ENCODE data around the gene SAXO1.

SAXO1 gene

DNA sequence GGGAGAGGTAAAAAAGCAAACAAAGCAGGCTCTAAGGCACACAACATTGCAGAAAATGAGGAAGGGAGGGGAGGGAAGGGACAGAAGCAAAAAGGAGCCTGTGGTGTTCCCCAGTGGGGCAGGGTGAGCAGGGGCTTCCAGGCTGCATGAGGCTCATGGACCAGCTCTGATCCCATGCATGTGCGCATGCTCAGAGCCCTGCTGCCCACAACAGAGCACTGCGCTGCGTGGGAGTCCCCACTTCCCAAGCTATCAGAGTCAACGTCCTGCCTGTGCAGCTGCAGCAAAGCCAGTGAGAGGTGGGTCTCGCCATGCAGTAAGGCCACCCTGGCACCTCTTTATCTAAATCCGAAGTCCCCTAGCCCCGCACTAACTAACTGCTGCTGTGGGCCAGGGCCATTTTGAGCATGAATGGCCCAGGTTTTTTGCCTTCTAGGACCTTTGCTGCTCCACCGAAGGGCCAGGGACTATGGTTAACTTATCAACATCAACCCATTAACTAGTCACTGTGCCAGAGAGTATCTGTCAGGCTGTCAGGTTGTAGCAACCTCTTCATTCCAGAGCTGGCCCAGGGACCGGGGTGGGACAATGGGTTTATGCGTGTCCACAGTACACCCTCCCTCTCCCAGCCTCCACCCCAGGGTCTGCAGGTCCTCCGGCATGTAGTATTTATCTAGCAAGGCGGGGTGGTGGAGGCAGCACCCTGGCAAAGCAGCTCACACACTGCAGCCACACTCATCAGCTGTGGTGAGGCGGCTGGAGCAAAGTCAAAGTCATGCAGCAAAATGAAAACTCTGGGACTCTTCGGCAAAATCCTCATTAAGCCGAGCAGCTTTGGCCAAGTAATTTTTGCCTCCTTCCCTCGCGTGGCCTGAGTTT is 123.6 kb downstream of the SAXO1 start:
- no peak for DNase-seq

DNA sequence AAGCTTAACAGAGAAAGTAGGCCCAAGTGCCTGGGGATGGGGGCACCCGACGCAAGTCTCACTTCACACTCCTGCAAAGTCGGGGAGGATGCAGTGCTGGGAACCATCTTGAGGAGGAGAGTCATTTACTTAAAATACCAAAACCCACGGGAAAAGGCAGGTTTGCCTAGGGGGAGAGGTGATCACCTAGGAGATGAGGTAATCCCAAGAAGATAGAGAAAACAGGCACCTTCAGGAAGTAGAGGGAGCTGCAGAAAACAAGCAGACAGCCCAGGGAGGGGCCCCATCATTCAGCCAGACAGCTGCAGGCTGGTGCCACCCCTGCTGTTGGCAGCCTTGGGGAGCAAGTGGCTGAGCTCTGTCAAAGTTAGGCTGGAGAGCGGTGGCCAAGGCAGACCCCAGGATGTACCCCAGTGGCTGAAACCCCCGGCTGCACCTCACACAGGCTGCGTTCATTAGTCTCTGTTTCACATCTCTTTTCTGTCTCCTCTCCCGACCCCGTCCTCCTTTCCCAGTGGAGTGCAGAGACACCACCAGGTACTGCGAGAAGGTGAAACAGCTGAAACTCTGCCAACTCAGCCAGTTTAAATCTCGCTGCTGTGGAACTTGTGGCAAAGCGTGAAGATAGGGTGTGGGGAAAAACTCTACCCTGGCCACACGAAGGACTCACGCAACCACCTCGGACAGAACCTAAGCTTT is 124.9 kb downstream of the SAXO1 start:
- DNase-seq, result no peak

DNA sequence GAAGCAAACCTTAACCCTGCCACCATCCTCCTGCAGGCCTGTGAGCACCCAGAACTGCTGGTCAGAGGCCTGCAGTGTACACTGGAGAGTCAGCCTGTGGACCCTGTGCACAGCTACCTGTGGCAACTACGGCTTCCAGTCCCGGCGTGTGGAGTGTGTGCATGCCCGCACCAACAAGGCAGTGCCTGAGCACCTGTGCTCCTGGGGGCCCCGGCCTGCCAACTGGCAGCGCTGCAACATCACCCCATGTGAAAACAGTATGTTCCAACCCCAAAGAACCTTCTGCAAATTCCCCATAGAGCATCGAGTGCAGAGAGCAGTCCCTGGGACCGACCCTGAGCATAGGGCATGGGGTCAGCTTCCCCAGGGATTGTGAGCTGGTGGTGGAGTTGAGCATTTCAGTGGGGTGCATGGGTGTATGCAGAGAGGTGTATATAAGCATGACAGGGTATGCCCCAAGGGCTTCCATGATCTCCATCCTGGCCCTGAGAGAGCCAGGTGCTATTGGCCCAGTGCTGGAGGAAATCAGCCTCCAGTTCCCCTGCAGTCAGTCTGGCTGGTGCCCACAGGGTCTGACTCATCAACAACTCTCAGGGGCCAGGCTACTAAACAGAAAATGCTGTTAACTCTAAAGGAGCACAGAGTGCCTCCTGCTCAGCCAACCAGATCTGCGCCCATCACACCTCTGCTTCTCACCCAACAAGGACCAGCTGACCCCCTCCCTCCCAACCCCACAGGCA is 126.2 kb downstream of the SAXO1 start:
- DNase-seq, result peak; percentile 80

GRCh38 chr9:18905883-18906629 is 127.0 kb downstream of the SAXO1 start:
- no peak for DNase-seq

- DNase-seq, result peak; percentile 71
These were observed 127.8 kb downstream of the SAXO1 start for GRCh38 chr9:18905028-18905882.

- DNase-seq, result no peak
These were observed 129.6 kb downstream of the SAXO1 start for GRCh38 chr9:18903450-18903849.

- DNase-seq, result no peak
These were observed 136.4 kb downstream of the SAXO1 start for GRCh38 chr9:18896531-18897179.

DNA sequence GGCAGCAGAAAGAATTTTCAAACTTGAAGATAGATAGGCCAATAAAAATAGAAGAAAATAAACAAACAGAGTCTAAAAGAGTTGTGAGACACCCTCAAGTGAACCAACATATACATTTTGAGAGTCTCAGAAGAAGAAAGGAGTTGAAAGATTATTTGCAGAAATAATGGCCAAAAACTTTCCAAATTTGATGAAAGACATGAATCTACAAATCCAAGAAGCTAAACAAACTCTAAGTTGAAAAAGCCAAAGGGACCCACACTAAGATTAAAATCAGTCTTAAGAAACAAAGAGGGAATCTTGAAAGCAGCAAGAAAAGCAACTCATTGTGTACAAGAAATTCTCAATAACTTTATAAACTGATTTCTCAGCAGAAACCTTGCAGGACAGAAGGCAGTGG is 137.0 kb downstream of the SAXO1 start:
- no peak for DNase-seq

DNA sequence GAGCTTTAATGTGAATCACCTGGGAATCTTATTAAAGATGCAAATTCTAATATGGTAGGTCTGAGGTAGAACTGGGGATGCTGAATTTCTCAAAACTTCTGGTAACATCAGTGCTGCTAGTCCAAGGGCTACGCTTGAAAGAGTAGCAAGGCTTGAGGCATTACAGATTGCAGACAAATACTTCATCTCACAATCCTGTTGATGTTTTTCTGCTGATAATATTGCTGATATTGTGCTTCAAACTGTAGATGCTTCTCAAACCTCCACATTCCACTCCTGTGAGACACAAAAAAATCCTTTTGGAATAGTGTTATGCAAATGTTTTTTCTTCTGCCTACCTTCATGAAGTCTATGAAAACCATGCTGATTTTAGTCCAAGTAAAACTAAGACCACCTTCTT is 139.5 kb downstream of the SAXO1 start:
- no peak for DNase-seq

- DNase-seq, result no peak
These were observed 140.0 kb downstream of the SAXO1 start for GRCh38 chr9:18893046-18893445.

GRCh38 chr9:18891946-18892670 is 140.9 kb downstream of the SAXO1 start:
- DNase-seq, result no peak

DNA sequence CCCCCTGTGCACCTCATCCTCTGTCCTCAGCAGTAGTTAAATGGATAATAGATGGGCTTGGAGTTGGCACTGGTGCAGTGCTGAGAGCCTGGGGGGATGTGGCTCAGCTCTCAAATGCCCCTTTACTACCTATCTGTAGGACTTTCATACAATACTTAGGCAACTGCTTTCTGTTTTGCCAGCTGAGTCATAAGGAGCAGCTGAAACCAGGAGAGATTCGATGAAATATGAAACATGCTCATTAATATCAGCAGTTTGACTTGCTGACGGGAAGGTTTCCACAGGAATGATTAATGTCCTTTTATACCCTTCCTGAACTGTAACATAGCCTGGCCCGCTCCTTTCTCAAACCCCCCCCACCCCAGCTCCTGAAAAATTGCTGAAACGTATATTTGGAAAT is 142.6 kb downstream of the SAXO1 start:
- DNase-seq, result no peak

DNA sequence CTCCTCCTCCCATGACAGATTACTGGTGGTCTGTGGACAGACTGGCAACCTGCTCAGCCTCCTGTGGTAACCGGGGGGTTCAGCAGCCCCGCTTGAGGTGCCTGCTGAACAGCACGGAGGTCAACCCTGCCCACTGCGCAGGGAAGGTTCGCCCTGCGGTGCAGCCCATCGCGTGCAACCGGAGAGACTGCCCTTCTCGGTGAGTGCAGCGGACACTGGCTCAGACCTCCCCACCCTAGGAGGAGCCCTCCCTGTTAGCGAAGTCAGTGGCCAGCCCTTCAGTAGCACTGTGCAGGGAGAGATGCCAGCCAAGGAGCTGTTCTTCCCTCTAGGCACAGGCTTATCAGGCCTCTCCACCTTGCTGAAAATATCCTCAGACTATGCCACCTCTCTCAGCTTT is 143.5 kb downstream of the SAXO1 start:
- DNase-seq, result no peak

- DNase-seq, result no peak
These were observed 144.7 kb downstream of the SAXO1 start for GRCh38 chr9:18888290-18888689.

- no peak for DNase-seq
These were observed 145.5 kb downstream of the SAXO1 start for GRCh38 chr9:18887546-18887945.

GRCh38 chr9:18881758-18882157 is 151.3 kb downstream of the SAXO1 start:
- no peak for DNase-seq

GRCh38 chr9:18877984-18878383 is 155.0 kb downstream of the SAXO1 start:
- no peak for DNase-seq
